Stimulated activated CD4-positive, alpha-beta T cell treated with anti-CD3 and anti-CD28 coated beads, Interleukin-4, amount 100 ng/mL, for 1 hour (primary cell): ENCODE measurements around the gene TMEM14A.
"Not testable (repeated sequence)": the region's sequence is repeated elsewhere in the genome, so short reads cannot be mapped to it uniquely, and the experiment has no call there.

Experiments used
- DNase-seq: peaks from one replicate; pipeline ENCODE4 v3.0.0-alpha.2; 2020

Gene TMEM14A

DNA sequence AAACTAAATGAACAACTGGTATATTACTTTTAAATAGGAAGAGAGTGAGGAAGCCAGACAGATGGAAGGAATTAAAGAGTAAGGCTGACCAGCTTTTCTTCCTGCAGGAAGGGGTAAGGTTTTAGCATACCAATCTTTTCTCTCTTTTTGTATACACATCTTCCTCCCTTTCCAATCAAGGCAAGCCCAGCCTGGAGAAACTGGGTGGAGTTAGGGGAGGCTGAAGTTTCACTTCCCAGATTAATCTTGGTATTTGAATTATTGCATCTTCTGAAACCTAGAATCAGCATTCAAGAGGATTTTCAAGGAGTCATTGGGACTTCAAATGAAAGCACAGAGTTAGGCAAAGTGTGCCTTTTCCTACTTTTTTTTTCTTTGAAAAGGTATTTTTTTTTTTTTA is 33.1 kb downstream of the TMEM14A start:
- no peak for DNase-seq

DNA sequence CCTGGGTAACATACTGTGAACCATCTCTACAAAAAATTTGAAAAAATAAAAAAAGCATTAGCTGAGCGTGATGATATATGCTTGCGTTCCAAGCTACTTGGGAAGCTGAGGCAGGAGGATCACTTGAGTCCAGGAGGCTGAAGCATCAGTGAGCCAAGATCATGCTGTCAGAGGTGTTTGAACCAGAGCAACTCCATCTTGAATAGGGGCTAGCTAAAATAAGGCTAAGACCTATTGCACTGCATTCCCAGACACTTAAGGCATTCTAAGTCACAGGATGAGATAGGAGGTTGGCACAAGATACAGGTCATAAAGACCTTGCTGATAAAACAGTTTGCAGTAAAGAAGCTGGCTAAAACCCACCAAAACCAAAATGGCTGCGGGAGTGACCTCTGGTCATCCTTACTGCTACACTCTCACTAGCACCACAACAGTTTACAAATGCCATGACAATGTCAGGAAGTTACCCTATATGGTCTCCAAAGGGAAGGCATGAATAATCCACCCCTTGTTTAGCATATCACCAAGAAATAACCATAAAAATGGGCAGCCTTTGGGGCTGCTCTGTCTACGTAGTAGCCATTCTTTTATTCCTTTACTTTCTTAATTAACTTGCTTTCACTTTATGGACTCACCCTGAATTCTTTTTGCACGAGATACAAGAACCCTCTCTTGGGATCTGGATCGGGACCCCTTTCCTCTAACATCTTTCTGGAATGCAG is 34.0 kb downstream of the TMEM14A start:
- DNase-seq = not testable (repeated sequence)

DNA sequence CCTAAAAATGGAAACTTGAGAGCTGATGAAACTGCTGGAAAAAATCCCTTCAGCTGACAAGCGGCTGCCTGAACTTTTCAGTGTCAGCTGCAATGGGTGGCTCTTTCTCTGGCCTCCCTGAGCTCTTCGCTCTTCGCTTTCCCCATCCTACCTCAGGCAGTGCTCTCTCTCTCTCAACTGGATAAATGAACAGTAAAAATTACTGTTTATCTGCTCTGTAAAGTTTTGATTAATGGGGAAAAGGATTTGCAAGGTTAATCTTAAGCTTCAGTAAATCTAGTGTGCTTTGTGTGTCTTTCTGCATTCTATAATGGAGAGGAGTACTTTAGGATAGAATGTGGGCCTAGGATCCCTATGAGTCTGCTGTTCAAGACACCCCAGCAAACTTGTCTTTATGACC is 35.1 kb downstream of the TMEM14A start:
- DNase-seq = no peak

DNA sequence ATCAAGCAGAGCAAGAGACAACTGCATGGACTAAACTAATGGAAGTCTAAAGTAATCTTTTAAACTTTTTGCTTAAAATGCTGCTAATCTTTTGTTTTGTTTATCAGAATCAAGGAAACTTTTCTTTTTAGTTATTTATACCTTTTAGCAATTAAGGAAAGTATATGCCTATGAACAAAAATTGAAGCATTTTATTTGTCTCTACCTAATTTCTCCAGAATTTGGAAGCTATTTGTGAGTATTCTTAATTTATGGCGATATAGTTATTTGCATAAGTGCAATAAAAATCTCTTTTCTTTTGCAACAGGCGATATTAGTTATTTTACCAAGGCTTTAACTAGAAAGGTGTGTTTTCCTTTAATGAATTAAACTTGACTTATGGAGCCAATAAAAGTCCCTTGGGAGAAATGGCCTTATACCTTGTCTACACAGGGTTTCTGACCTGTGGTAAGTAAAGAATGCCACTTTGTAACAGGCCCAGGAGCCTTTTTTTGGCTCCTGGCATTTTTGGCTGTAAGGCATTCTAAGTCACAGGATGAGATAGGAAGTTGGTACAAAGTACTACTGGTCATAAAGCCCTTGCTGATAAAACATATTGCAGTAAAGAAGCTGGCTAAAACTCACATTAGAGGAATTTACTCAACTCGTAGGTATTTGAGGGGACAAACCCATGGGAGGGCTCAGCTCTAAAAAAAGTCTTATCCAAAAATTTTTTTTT is 37.2 kb downstream of the TMEM14A start:
- DNase-seq = no peak

DNA sequence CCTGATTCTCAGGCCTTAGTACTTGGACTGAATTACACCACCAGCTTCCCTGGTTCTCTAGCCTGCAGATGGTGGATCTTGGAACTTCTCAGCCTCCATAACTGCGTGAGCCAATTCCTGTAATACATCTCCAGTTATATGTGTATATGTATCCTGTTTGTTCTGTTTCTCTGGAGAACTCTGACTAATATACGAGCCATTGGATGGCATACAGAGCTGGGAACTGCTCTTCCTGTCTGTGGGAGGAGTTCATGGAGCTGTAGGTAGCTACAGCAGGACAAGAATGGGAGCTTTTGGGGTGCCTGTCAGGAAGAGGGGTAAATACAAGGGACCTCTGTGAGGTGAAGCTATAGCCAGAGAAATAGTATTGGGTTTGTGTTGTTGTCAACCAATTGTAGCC is 41.2 kb downstream of the TMEM14A start:
- no peak for DNase-seq

DNA sequence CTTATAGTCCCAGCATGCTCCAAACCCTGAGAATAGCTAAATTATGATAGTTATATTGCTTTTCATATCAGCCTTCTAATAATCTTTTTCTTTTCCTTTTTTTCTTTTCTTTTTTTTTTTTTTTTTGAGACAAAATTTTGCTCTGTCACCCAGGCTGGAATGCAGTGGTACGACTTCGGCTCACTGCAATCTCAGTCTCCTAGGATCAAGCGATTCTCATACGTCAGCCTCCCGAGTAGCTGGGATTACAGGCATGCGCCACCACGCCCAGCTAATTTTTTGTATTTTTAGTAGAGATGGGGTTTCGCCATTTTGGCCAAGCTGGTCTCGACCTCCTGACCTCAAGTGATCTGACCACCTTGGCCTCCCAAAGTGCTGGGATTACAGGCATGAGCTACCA is 43.8 kb downstream of the TMEM14A start:
- not testable (repeated sequence) for DNase-seq

DNA sequence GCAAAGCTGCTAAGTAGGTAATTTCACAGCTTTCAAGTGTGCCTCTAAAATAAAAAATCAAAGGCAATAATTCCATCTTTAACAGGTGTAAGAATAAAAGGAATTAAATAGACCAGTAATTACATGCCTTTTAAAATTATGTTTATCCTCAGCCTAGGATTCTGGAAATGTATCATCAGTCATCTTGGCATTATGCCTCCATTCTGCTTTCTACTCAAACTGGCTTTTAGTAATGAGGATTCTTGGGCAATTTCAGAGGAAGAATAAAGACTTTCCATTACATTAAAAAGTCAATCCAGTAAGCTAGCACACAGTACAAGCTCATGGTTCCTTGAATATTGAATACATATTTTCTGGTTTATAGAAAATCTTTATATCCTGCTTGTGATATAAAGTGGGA is 47.6 kb downstream of the TMEM14A start:
- DNase-seq = no peak

DNA sequence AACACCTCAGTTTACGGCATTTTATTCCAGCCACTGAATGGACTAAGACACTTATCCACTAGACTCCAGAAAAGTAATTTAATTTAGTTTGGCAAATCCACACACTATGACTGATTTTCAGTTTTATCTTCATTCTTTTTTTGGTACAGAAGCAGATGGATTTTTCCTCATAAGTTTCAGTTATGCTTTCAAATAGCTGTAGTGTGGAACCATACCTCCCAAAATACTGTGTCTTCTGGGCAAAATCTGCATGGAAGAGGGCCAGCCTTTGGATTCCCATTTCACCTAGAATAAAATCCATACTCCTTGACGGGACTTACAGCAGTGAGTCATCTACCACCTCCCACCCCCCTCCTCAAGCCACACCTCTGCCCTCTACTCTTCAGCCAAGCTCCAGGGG is 49.4 kb downstream of the TMEM14A start:
- DNase-seq = no peak

DNA sequence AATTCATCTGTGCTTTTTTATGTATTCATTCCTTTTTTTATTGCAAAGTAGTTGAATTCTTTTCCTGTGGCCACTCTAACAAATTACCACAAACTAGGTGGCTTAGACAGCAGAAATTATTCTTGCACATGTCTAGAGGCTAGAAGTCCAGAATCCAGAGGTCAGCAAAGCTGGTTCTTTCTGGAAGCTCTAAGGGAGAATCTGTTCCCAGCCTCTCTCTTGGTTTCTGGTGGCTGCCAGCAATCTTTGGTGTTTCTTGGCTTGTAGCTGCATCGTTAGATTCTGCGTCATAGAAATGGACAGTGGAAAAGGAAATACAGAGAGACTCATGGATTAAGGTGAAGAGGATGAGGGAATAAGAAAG is 53.1 kb downstream of the TMEM14A start:
- no peak for DNase-seq

DNA sequence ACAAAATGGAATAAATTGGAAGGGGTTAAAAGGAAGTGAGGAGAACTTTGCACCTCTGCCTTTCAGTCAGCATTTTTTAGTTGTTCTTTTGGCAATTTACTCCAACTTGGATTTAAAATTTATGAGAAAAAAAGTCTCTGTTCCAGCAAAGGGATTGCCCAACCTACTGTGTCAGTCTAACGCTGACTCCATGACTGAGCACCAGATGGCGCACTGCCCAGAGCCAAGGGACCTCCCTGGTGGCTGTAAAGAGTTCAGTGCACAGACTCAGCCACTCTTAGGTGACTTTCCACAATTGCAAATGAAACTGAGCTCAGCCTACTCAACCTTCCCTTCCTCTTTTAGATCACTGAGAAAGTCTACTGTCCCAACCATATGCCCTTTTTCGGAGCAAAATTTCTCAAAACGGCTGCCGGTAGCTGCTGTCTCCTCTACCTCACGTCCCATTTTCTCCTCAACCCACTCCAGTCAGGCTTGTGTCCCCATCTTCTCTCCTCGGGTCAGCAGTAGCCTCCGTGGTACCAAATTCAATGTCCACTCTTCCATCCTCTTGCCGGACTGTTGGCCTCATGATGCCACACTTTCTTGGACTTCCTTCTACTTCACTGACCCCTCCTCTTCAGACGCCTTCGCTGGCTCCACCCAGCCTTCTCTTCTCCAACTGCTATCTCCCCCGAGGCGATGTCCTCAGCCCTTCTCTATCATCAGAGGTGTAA is 53.7 kb downstream of the TMEM14A start:
- peak; percentile 59 for DNase-seq

DNA sequence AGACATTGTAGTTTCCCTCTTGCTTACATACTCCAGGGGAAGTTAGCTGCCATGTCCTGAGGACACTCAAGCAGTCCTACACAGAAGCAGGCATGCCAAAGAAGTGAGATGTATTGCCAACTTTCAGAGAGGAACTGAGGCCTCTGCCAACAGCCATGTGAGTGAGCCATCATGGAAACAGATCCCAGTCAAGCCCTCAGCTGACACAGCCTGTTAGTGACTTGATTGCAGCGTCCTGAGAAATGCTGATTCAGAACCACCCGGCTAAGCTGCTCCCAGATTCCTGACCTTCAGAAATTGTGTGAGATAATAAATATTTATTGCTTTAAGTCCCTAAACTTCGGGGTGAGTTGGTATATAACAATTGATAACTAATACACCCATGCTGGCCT is 54.2 kb downstream of the TMEM14A start:
- DNase-seq = no peak

DNA sequence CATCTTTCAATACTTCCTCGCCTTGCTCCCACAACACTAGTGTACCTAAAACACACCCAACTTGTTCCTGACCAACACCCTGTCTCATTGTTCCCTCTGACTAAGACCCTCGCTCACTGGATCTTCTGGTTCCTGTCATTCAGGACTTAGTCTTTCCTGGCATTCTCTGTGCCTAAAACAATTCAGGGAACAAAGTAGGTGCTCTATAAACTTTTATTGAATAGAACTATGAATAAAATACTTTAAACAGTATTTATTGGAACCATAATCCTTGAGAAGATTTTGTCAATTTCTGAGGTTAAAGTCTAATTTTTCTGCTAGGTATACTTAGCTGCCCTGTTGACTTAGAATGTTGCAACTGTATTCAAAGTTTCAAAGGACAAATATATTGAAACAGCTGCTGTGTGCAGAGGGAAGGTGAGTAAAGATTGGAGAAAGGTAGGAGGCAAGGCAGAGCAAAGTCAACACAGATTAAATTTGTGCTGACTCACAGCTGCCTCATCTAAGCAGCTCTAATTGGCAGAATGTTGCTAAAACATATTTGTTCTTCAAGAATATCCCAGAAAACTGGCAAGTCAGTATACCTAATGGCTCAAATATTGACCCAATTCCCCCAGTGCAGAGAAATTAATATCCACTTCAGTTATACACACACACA is 54.8 kb downstream of the TMEM14A start:
- DNase-seq = no peak

DNA sequence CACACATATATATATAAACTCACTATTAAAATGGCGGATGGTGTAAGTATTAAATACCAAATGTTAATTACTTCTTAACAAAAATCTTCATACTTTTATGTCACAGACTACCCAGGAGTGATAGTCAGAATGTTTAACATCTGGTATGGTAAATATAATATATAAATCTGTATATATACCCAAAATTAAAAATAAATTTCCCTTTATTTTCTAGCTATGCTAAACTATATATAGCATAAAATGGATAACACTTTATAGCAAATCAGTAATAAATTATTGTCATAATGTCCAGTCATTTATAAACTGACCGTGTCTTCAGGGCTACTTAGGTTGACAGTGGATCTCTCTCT is 55.3 kb downstream of the TMEM14A start:
- no peak for DNase-seq

DNA sequence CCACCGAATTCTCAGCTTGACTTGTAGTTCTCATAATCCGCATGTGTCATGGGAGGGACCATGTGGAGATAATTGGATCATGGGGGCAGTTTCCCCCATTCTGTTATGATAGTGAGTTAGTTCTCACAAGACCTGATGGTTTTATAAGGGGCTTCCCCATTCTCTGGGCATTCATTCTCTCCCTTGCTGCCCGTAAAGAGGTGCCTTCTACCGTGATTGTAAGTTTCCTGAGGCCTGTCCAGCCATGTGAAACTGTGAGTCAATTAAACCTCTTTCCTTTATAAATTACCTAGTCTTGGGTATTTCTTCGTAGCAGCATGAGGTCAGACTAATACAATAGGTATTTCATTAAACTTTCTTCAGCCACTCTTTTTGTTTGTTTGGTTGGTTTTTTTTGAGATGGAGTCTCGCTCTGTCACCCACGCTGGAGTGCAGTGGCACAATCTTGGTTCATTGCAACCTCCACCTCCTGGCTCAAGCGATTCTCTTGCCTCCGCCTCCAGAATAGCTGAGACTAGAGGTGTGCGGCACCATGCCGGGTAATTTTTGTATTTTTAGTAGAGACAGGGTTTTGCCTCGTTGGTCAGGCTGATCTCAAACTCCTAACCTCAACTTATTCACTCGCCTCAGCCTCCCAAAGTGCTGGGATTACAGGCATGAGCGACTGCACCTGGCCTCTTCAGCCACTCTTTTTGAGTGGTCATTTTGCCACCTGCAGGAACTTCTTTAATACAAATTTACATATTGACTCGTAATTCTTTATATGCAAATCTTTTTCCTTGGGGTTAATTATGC is 56.0 kb downstream of the TMEM14A start:
- no peak for DNase-seq

DNA sequence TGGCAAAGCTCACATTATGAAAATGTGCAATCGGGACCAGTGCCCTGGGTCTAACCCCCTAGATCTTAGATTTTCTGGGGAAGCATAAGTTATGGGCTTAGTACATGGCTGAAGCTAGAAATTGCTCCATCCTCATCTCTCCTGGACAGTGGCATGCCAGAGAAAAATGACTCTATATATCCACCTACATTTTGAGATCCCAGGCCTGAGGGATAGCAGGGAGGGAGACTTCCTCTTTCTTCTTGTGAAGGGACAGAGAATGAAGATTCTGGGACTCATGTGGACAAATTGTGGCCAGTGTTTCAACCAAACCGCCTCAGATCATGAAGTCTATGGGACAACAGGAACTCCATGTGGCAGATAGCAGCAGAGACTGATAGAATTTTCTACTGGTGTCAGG is 57.0 kb downstream of the TMEM14A start:
- no peak for DNase-seq

DNA sequence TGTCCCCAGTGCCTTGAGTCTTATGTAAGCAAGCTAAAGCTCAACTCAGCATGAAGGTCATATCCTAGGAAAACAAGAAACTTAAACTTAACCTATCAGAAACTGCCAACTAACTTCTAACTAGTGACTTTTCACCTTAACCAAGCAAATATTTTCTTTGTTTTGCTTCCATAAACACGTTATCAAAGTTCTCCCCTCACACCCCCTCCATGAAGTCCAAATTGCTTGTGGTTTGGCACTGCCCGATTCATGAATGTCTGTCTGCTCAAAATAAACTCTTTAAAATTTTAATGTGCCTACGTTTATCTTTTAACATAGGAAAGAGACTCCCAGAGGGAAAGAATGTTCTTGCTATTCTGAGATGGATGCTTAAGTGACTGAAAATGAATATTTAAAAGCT is 57.5 kb downstream of the TMEM14A start:
- DNase-seq = no peak

DNA sequence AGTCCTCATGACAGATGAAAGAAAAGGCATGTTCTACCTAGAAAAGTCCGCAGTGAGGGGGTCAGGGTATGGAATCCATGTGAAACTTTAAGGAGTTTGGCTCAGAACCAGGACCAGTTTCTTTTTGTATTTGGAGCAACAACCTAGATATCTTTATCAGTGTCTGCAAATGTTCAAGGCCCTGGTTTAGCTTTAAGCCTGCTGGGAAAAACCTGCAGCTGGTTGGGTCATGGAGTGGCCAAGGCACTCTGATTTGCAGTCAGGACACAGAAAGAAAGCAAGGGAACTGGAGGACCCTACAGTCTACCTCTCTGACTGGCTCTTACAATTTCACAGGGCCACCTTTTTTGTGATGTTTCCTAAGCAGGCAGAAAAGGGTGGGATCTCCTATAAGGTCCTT is 58.7 kb downstream of the TMEM14A start:
- no peak for DNase-seq

DNA sequence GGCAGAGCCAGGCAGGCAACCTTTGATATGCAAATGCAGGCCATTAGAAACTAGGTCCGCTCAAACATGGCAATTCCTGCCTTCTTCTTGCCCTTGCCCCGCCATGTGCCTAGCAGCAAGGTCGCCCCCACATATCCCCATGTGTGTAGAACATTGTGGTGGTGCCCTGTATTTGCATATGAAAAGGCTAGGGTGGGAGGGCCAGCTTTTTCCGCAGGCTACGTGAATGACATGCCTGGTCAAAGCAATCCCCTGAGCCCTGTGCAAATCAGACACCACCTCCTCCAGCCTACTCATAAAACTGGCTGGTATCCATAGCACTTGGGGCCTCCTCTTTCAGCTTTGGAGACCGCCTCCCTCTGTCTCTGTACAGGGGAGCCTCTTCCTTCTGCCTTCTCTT is 60.8 kb downstream of the TMEM14A start:
- no peak for DNase-seq

DNA sequence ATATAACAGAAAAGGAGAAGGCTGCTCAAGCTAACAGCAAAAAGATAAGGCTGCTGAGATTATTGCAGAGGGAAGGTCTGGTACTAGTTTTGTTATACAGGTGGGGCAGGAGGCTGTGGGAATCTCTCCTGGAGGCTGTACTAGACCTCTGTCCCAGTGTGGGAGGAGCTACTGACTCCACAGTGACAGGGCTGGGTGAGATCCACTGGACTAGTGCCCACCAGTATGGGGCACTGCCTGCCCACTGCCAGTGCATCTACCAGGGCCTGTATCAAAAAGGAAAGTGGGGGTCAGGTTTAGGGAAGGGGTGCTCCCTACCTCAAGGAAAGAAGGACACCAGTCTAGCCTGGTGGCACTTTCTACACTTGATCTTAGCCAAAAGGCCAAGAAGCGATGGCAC is 62.3 kb downstream of the TMEM14A start:
- no peak for DNase-seq

DNA sequence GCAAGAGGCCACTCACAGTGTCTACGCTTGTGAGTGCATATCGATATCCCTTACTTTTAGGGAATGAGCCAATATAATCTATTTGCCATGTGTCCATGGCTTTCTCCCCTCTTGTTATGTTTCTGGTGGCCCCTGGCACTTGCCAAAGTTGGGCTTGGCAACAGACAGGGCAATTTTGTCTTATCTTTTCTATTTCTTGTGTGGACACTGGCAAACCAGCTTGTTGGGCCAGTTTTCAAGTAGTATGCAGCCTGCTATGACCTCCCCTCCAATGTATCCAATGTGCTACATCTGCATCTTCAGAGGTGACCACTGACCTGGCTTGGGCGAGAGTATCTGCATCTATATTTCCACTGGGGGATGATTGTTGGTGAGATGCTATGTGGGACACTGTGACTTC is 63.2 kb downstream of the TMEM14A start:
- no peak for DNase-seq

DNA sequence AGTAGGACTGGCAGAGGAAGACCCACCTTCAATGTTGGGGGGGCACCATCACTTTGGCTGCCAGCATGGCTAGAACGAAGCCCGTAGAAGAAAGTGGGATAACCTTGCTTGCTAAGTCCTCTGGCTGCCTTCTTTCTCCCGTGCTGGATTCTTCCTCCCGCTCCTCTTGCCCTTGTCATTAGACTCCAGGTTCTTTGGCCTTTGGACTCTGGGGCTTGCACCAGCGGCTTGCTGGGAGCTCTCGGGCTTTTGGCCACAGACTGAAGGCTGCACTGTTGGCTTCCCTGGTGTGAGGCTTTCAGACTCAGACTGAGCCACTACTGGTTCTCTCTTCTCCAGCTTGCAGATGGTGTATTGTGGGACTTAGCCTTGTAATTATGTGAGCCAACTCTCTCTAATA is 64.2 kb downstream of the TMEM14A start:
- DNase-seq = no peak

DNA sequence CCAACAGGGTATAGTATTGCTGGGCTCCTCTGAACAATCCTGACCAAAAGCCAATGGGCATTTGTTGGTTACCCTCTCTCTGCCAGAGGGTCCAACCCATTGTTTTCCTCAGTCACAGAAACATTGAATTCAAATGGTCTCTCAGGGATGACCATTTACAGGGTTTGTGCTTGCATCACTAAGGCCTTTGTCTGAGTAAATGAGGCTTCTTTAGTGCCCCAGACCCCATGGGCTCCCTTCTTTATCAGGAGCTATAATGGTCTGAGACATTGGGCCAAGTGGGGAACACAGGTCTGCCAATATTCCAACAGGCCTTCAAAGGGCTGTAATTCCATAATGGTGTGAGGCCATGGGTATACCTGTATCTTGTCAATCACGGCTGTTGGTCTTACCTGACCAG is 65.2 kb downstream of the TMEM14A start:
- DNase-seq = no peak
